Hippocampal formation (tissue), 2 donors: Measurements from ENCODE around the gene ASPHD1.

Experiments
- DNase-seq, 2 donors: peaks; one replicate each; lab custom pipeline; 2025; lab: John Stamatoyannopoulos, UW

ASPHD1 gene

GRCh38 chr16:29943846-29944799 lies 43.8 kb downstream of the ASPHD1 start:
- DNase-seq: no peak

GRCh38 chr16:29947897-29948296 lies 47.6 kb downstream of the ASPHD1 start:
- no peak for DNase-seq

- DNase-seq: no peak
These were observed 50.6 kb downstream of the ASPHD1 start for GRCh38 chr16:29950806-29951461.

GRCh38 chr16:29951625-29952365 lies 51.5 kb downstream of the ASPHD1 start:
- DNase-seq: no peak
